Osteoblast (primary cell): ENCODE measurements around the gene MSGN1. TPM values are rescaled to one million over a fixed set of nuclear protein-coding genes. Genes with fewer than 3 reads are reported as not detected.
"Not testable (repeated sequence)": the region's sequence is repeated elsewhere in the genome, so short reads cannot be mapped to it uniquely, and the experiment has no call there.

ENCODE experiments used
- DNase-seq: peaks from one replicate; pipeline ENCODE4 v3.0.0; 2011; ENCODE audit warnings: low spot score, mixed read lengths; ENCODE audit not compliant: insufficient read length; ENCODE audit errors: missing footprints
- H2AFZ ChIP-seq: 2 replicates; pipeline ENCODE4 v1.6.0; 2011; ENCODE audit warnings: mild to moderate bottlenecking, low read length
- H3K27ac ChIP-seq: 2 replicates; pipeline ENCODE4 v1.5.1; 2011; ENCODE audit warnings: mild to moderate bottlenecking, low read depth, low read length, moderate library complexity
- H3K27me3 ChIP-seq: 2 replicates; pipeline ENCODE4 v1.6.0; 2012; ENCODE audit warnings: mild to moderate bottlenecking, control low read depth, inconsistent platforms, low read length, moderate library complexity; ENCODE audit not compliant: insufficient read depth
- H3K36me3 ChIP-seq: 2 replicates; pipeline ENCODE4 v1.5.1; 2011; ENCODE audit warnings: mild to moderate bottlenecking, low read length, control low read depth, moderate library complexity; ENCODE audit not compliant: insufficient read depth
- H3K4me1 ChIP-seq: 2 replicates; pipeline ENCODE4 v1.5.1; 2011; ENCODE audit warnings: mild to moderate bottlenecking, low read length, control low read depth, moderate library complexity; ENCODE audit not compliant: insufficient read depth
- H3K4me2 ChIP-seq: 2 replicates; pipeline ENCODE4 v1.6.0; 2011; ENCODE audit warnings: mild to moderate bottlenecking, low read length; ENCODE audit not compliant: insufficient read depth
- H3K4me3 ChIP-seq: fragments of 200-600 bp; sonication (generic); 3 replicates; pipeline ENCODE4 v1.5.1; 2012; ENCODE audit warnings: mild to moderate bottlenecking, low read length, inconsistent platforms; ENCODE audit not compliant: insufficient read depth
- H3K79me2 ChIP-seq: 2 replicates; pipeline ENCODE4 v1.6.0; 2012; ENCODE audit warnings: mild to moderate bottlenecking, low read length, control low read depth, inconsistent platforms; ENCODE audit not compliant: insufficient read depth
- H3K9me3 ChIP-seq: 2 replicates; pipeline ENCODE4 v1.5.1; 2011; ENCODE audit warnings: low read depth, low read length, control low read depth
- H4K20me1 ChIP-seq: 2 replicates; pipeline ENCODE4 v1.6.0; 2012; ENCODE audit warnings: mild to moderate bottlenecking, low read length, control low read depth; ENCODE audit not compliant: insufficient read depth
- total RNA-seq: library from RNA; depleted of rRNA; stranded (reverse); fragments of >200 nt; gene quantifications from 2 replicates; pipeline ENCODE4 v1.2.3, GENCODE V29; 2012
- TF ChIP-seq, protein P1 (sequence below): IDR thresholded peaks from 2 replicates; pipeline ENCODE4 v1.5.1; 2011; ENCODE audit warnings: mild to moderate bottlenecking, low read depth, low read length, moderate library complexity; ENCODE audit errors: extremely low read depth

MSGN1 gene
- total RNA-seq, 1 donor, result not detected

DNA sequence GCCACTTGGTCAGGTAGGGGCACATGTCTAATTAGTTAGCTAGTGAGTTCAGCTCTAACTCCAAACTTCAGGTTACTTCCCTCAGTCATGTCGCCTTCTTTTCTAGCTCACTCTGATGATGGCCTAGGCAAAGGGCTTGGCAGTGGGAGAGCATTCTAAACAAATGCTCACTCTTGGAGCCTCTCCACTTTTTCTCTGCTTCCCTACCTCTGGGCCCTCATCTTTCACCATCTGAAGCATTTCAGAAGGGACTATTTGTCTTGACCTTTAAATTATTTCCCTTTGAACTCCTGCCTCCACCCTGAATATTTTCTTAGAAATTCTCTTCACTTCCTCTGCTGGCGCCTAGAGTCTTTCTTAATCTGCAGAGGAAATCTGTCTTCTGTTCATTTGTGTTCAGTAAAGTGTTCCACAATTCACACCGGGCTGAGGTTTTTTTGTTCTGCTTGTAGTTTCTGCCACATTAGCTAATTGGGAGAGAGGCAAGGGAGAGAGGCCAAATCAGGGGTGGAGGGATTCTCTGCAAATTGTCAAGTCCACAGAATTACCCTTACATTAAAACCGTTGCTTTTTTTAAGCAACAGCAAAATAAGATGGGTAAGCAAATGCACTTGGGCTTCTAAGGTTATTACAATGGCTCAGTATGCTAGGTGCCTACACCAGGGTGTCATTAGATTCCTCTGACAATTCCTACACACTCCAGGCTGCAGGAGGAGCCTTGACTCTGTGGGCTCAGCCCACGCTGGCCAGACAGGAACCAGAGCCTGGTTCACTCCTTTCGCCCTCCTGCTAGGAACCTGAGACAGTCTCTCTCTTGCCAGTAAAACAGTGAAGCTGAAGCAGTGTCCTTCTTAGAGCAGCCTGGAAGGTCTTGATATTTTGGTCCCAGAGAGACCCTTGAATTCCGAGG lies 5.5 kb downstream of the MSGN1 start:
- Histone ChIP-seq H3K4me2 (no peak overlapping the region), H3K79me2 (no peaks in the 10 kb centered on the region), H4K20me1 (no peaks in the 10 kb centered on the region), H2AFZ (no peak overlapping the region), H3K4me3 (no peak overlapping the region), H3K36me3 (no peaks in the 10 kb centered on the region), H3K27me3 (no peaks in the 10 kb centered on the region), H3K4me1 (no peaks in the 10 kb centered on the region), H3K9me3 (no peaks in the 10 kb centered on the region), H3K27ac (no peak overlapping the region)
- TF ChIP-seq, protein P1, sequence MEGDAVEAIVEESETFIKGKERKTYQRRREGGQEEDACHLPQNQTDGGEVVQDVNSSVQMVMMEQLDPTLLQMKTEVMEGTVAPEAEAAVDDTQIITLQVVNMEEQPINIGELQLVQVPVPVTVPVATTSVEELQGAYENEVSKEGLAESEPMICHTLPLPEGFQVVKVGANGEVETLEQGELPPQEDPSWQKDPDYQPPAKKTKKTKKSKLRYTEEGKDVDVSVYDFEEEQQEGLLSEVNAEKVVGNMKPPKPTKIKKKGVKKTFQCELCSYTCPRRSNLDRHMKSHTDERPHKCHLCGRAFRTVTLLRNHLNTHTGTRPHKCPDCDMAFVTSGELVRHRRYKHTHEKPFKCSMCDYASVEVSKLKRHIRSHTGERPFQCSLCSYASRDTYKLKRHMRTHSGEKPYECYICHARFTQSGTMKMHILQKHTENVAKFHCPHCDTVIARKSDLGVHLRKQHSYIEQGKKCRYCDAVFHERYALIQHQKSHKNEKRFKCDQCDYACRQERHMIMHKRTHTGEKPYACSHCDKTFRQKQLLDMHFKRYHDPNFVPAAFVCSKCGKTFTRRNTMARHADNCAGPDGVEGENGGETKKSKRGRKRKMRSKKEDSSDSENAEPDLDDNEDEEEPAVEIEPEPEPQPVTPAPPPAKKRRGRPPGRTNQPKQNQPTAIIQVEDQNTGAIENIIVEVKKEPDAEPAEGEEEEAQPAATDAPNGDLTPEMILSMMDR, result no peak
- DNase-seq, result no peak

DNA sequence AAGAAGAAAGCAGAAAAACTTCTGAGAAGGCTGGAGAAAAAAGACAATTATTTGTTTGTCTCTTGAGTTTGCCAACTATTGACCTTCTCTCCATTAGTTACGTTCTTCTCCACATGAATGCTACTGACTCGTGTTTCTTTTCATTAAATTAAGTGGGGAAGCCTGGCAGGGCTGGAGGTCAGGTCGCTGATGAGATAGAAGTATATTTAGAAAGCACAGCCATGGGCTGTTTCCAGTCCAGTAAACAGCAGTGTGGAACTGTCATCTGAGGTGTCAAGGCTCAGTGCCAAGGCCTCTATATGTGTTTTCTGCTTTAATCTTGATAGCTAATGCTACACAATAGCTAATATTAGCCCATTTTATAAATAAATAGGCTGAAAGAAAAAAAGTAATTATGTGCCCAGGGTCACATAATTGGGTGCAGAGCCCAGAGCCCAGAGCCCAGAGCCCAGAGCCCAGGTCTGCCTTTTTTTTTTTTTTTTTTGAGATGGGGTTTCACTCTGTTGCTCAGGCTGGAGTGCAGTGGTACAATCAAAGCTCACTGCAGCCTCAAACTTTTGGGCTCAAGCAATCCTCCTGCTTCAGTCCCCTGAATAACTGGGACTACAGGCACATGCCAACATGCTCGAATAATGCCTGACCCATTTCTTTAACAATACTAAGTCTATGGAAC lies 6.3 kb downstream of the MSGN1 start:
- H3K27me3 ChIP-seq, result no peaks in the 10 kb centered on the region
- H3K79me2 ChIP-seq, result no peaks in the 10 kb centered on the region
- no peaks in the 10 kb centered on the region for H3K36me3 ChIP-seq
- TF ChIP-seq, protein P1, result no peak
- H2AFZ ChIP-seq, result no peak overlapping the region
- no peak overlapping the region for H3K27ac ChIP-seq
- H4K20me1 ChIP-seq, result no peaks in the 10 kb centered on the region
- no peaks in the 10 kb centered on the region for H3K9me3 ChIP-seq
- H3K4me3 ChIP-seq, result no peak overlapping the region
- H3K4me2 ChIP-seq, result no peak overlapping the region
- peak; percentile 58 for DNase-seq
- no peaks in the 10 kb centered on the region for H3K4me1 ChIP-seq

DNA sequence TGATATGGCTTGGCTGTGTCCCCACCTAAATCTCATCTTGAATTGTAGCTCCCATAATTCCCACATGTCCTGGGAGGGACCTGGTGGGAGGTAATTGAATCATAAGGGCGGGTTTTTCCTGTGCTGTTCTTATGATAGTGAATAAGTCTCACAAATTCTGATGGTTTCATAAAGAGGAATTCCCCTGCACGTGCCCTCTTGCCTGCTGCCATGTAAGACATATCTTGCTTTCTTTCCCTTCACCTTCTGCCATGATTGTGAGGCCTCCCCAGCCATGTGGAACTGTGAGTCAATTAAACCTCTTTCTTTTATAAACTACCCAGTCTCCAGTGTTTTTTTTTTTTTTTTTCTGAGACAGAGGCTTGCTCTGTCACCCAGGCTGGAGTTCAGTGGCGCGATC lies 7.4 kb downstream of the MSGN1 start:
- H3K9me3 ChIP-seq, H3K27ac ChIP-seq, H4K20me1 ChIP-seq, H3K79me2 ChIP-seq, H2AFZ ChIP-seq, H3K4me1 ChIP-seq, H3K36me3 ChIP-seq, H3K4me2 ChIP-seq, H3K27me3 ChIP-seq, DNase-seq, H3K4me3 ChIP-seq: not testable (repeated sequence)

DNA sequence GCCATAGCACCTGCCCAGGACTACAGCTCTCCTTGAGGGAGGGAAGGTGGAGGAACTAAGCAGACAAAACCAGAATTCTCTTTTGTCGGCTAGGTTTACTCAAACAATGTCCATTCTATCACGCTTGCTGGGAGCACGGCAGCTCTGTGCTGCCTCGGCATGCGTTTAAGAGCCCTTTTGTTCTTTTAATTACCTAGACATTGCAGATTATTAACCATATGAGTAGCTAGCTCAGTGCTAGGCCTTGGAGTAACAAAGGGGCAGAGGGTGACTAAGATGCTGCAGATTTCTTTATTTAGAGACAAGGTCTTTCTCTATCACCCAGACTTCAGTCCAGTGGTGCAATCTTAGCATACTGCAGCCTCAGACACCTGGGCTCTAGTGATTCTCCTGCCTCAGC lies 11.1 kb downstream of the MSGN1 start:
- H3K36me3 ChIP-seq, result no peaks in the 10 kb centered on the region
- no peak overlapping the region for H3K27ac ChIP-seq
- H3K4me1 ChIP-seq, result peaks cover 3% of the 10 kb centered on the region
- no peaks in the 10 kb centered on the region for H3K79me2 ChIP-seq
- H3K4me3 ChIP-seq, result no peak overlapping the region
- no peak overlapping the region for H3K4me2 ChIP-seq
- no peaks in the 10 kb centered on the region for H4K20me1 ChIP-seq
- TF ChIP-seq, protein P1, result no peak
- H3K9me3 ChIP-seq, result no peaks in the 10 kb centered on the region
- peaks cover 13% of the 10 kb centered on the region for H3K27me3 ChIP-seq
- no peak for DNase-seq
- no peak overlapping the region for H2AFZ ChIP-seq
